Muscle of back (tissue), 11 donors: ENCODE results near the gene CEMIP2. TPM values are rescaled to one million over a fixed set of nuclear protein-coding genes. Genes with fewer than 3 reads are reported as not detected.

ENCODE experiments used
- DNase-seq, 3 donors: peaks; one replicate each; pipeline versions ENCODE4 v3.0.0 to v3.0.0-alpha.2; 2013
- polyA plus RNA-seq, 10 donors: library from polyadenylated mRNA; unstranded; fragments of 120-200 nt; gene quantifications; one replicate each; pipeline ENCODE4 v1.2.1, GENCODE V29; 2013; ENCODE audit not compliant: insufficient read length in 10 of 10

Gene CEMIP2
- polyA plus RNA-seq, 10 donors: 23.2 to 41.3 (median 28.5) TPM

GRCh38 chr9:71772726-71773125 is 4.4 kb upstream of the CEMIP2 start:
- no peak for DNase-seq

GRCh38 chr9:71770170-71770569 is 1.9 kb upstream of the CEMIP2 start:
- no peak for DNase-seq

GRCh38 chr9:71769175-71770161 is 1.2 kb upstream of the CEMIP2 start:
- DNase-seq: peak in 2 of 3 donors; percentile 57 to 83

GRCh38 chr9:71767776-71768321 is 464 bp downstream of the CEMIP2 start:
- peak in 2 of 3 donors; percentile 42 to 76 for DNase-seq

- no peak for DNase-seq
Observed at GRCh38 chr9:71767163-71767775, 1.0 kb downstream of the CEMIP2 start.

- DNase-seq: no peak
Observed at GRCh38 chr9:71766663-71767062, 1.6 kb downstream of the CEMIP2 start.

GRCh38 chr9:71765693-71766092 is 2.6 kb downstream of the CEMIP2 start:
- no peak for DNase-seq

- peak in 1 of 3 donors; percentile 27 for DNase-seq
Observed at GRCh38 chr9:71764891-71765290, 3.4 kb downstream of the CEMIP2 start.

- no peak for DNase-seq
Observed at GRCh38 chr9:71764463-71764862, 3.9 kb downstream of the CEMIP2 start.

- peak; percentile 36 to 62 (median 56) for DNase-seq
Observed at GRCh38 chr9:71763832-71764231, 4.5 kb downstream of the CEMIP2 start.

- DNase-seq: peak in 1 of 3 donors; percentile 81
Observed at GRCh38 chr9:71762900-71763653, 5.2 kb downstream of the CEMIP2 start.

- no peak for DNase-seq
Observed at GRCh38 chr9:71761938-71762353, 6.4 kb downstream of the CEMIP2 start.

GRCh38 chr9:71760901-71761300 is 7.4 kb downstream of the CEMIP2 start:
- no peak for DNase-seq

GRCh38 chr9:71758785-71759184 is 9.5 kb downstream of the CEMIP2 start:
- DNase-seq: no peak

GRCh38 chr9:71758277-71758676 is 10.0 kb downstream of the CEMIP2 start:
- DNase-seq: no peak

- no peak for DNase-seq
Observed at GRCh38 chr9:71756753-71757152, 11.6 kb downstream of the CEMIP2 start.

- no peak for DNase-seq
Observed at GRCh38 chr9:71755869-71756268, 12.4 kb downstream of the CEMIP2 start.

GRCh38 chr9:71755230-71755629 is 13.1 kb downstream of the CEMIP2 start:
- DNase-seq: no peak

GRCh38 chr9:71754151-71754550 is 14.2 kb downstream of the CEMIP2 start:
- no peak for DNase-seq

- no peak for DNase-seq
Observed at GRCh38 chr9:71752928-71753327, 15.4 kb downstream of the CEMIP2 start.

GRCh38 chr9:71752352-71752751 is 16.0 kb downstream of the CEMIP2 start:
- no peak for DNase-seq

- peak in 1 of 3 donors; percentile 76 for DNase-seq
Observed at GRCh38 chr9:71748280-71748743, 20.0 kb downstream of the CEMIP2 start.
